AG04449 (cell line): Measurements from ENCODE around the gene AP3S2.

Source experiments
- CTCF ChIA-PET: fragments of 350-600 bp; formaldehyde crosslinking; extraction: SDS; loops from one replicate; lab custom pipeline; 2021; ENCODE audit warnings: antibody characterized with exemption; lab: Yijun Ruan, JAX
- POLR2A ChIA-PET: fragments of 400-600, 350-600 bp; formaldehyde crosslinking; extraction: SDS; loops from one replicate; lab custom pipeline; 2020; ENCODE audit warnings: antibody characterized with exemption, inconsistent platforms; lab: Yijun Ruan, JAX
- DNase-seq: peaks from one replicate; pipeline ENCODE4 v3.0.0-alpha.2; 2010; ENCODE audit warnings: low read depth, low spot score
- H3K4me3 ChIP-seq: 2 replicates; pipeline ENCODE4 v1.5.1; 2011; ENCODE audit warnings: low read depth, mild to moderate bottlenecking, control low read depth, low read length
- TF ChIP-seq, protein P1 (sequence below): IDR thresholded peaks from one replicate; pipeline ENCODE4 v1.5.1; 2011; ENCODE audit warnings: mild to moderate bottlenecking, moderate library complexity, low read length, control low read depth, inconsistent platforms; ENCODE audit not compliant: insufficient read depth; ENCODE audit errors: missing control alignments

AP3S2 gene

DNA sequence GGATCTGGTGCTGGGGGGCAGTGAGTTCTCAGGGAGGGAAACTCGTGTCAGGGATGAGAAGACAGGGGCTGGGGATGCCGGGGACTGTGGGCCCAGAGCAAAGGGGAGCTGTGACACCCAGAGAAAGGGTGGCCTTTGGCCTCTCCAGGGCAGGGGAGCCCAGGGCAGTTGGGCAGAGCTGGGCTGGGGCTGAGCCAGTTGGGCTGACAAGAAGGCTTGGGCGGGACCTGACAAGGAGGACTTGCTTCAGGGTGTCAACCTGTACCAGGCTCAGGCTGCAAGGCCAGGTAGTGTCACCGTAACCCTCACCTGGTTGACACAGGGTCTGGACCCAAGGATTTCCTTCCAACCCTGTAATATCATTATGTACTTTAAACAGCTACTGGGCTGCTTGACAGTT, 66.0 kb downstream of the AP3S2 start:
- H3K4me3 ChIP-seq, result no peak overlapping the region
- TF ChIP-seq, protein P1, sequence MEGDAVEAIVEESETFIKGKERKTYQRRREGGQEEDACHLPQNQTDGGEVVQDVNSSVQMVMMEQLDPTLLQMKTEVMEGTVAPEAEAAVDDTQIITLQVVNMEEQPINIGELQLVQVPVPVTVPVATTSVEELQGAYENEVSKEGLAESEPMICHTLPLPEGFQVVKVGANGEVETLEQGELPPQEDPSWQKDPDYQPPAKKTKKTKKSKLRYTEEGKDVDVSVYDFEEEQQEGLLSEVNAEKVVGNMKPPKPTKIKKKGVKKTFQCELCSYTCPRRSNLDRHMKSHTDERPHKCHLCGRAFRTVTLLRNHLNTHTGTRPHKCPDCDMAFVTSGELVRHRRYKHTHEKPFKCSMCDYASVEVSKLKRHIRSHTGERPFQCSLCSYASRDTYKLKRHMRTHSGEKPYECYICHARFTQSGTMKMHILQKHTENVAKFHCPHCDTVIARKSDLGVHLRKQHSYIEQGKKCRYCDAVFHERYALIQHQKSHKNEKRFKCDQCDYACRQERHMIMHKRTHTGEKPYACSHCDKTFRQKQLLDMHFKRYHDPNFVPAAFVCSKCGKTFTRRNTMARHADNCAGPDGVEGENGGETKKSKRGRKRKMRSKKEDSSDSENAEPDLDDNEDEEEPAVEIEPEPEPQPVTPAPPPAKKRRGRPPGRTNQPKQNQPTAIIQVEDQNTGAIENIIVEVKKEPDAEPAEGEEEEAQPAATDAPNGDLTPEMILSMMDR, result no peak
- ChIA-PET POLR2A (interaction anchor here (1.6 kb wide), 1 partner anchor 13 kb away, joined by 10 read pairs; the partner anchor contains the start of gene ANPEP), CTCF (interaction anchor here (1.3 to 3.0 kb wide), 2 partner anchors 47 to 67 kb away, joined by 5 to 11 read pairs; no protein-coding TSS in a partner anchor)
- DNase-seq, result no peak

DNA sequence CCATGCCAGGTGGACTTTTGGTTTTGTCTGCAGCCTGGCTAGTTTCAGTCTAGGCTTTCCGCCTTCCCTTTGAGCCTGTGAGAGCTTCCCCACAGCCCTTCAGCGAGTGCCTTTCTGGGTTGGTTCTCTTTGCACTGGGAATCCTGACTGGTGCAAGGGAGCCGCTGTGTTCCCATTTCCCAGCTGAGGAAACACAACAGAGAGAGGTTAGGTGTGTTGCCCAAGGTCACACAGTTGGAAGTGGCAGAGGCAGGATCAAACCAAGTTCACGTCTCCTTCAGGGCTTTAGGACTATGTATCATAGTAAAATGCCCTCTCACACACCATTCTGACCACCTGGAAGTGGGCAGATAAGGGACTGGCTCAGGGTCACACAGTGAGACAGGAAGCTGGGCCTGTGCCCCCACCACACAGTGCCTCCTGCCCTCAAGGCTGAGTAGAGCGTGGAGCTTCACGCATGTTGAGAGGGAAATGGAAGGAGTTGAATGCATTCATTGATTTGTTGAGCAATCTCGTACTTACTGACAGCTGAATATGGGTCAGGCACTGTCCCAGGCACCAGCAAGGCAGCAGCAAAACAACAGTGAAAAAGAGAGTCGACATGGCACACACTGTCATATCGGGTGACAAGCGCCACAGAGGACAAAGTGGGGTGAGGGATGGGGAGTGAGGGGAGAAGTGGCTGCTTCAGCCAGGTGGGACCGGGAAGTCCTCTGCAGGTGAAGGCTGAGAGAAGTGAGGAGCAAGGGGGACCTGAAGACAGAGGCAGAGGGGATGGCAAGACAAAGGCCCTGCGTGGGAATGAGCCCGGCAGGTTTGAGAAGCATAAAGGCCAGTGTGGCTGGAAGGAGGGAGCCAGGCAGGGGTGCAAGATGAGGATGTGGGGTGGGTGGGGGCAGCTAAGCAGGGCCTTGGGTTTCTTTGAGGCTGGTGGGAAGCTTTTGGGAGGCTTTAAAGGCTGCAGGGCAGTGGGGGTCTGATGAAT, 66.8 kb downstream of the AP3S2 start:
- ChIA-PET CTCF (interaction anchor here (3.0 kb wide), 1 partner anchor 66 kb away, joined by 11 read pairs; no protein-coding TSS in a partner anchor), POLR2A (no interaction called here)
- TF ChIP-seq, protein P1, result no peak
- H3K4me3 ChIP-seq, result no peak overlapping the region
- DNase-seq, result no peak

DNA sequence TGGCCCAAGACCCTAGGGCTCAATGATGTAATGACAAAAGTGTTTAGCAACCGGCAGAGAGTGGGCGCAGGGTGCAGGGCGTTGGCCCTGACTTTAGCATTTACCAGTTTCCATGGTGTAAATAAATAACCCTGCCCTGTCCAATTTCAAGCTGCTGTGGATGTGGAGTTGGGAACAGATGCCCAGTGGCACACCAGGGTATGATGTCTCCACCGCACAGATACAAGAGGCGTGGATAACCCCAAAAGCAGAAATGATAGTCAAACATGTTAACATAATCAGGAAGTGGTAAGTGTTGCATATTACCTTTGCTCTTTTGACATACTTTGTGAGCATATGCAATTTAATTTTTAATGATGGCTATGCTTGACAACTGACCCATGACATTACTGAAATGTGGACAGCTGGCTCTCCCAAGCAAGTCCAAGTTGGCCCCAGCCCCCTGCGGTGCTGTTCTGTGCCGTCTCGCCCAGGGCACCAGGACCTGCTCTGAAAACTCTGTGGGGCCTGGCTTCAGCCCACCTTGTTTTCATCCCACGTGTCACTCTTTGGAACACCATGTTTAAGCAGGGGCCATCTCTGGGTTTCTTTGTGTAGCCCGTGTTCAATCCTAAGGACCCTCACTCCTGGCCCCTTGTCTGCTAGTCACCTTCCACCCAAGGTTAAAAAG, 68.4 kb downstream of the AP3S2 start:
- TF ChIP-seq, protein P1, result no peak
- H3K4me3 ChIP-seq, result no peak overlapping the region
- POLR2A ChIA-PET, result no interaction called here
- CTCF ChIA-PET, result no interaction called here
- DNase-seq, result no peak

DNA sequence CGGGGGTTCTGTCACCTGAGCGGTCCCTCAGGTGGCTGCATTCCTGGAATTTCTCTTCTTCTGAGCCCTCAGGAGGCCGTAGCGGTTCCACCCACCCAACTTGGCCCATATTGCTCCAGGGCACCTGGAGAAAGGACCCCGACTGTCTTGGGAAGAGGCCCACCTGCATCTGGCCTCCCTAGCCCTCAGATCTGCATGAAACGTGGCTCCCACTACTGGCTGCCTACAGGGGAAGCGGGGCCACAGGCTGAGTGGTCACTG, 69.3 kb downstream of the AP3S2 start:
- CTCF ChIA-PET, result no interaction called here
- POLR2A ChIA-PET, result no interaction called here
- H3K4me3 ChIP-seq, result no peak overlapping the region
- DNase-seq, result no peak
- TF ChIP-seq, protein P1, result no peak

DNA sequence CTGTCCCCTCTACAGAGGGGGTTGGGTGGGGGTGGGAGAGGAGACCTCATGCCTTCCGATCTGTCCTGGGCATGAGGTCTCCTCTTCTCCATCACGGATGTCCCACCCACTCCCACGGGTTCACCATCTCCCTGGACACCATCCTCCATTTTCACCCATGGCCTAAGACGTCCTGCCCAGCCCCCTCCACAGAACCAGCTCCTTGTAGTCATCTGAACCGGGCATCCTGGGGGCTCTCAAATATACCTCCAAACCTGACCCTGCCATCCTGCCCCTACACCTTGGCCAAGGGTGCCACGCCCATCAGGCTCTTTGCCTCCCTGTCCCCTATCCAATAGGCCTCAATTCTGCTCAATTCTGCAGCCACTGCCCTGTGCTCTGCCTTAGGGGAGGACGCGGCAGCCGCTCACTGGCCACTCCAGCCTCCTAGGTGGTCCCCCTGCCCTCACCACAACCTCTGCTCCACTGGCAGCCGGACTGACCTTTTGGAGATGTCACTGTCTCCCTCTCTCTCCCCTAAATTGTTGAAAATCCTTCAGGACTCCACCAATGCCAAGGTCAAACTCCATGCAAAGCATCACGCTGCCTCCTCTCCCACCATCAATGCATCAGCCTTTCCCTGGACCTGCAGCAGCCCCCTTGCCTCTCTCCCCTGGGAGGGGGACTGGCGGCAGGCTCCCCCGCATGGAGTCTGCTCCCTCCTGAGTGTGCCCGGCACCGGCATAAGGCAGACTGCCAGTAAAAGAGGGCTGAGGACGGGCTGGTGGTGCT, 69.8 kb downstream of the AP3S2 start:
- no peak overlapping the region for H3K4me3 ChIP-seq

More for the DNA sequence above, 69.8 kb downstream of the AP3S2 start:
- TF ChIP-seq, protein P1, result no peak
- DNase-seq, result no peak
- CTCF ChIA-PET, result interaction anchor here (0.6 to 1.8 kb wide), 3 partner anchors 12 to 51 kb away, joined by 3 to 6 read pairs (median 5); no protein-coding TSS in a partner anchor
- POLR2A ChIA-PET, result no interaction called here
